PFSK-1 (cell line): Measurements from ENCODE around the gene ERMP1.

Source experiments
- FOXP2 ChIP-seq: optimal IDR thresholded peaks from 2 replicates; pipeline ENCODE3; 2011; ENCODE audit warnings: borderline replicate concordance, control low read depth, inconsistent platforms; ENCODE audit not compliant: insufficient read depth; ENCODE audit errors: extremely low read length, extremely low read depth
- POLR2AphosphoS5 ChIP-seq: IDR thresholded peaks from 2 replicates; pipeline ENCODE4 v1.6.1; 2012; ENCODE audit warnings: low read depth, mild to moderate bottlenecking, control low read depth, low read length, moderate library complexity
- SIN3A ChIP-seq: IDR thresholded peaks from 2 replicates; pipeline ENCODE4 v1.6.1; 2012; ENCODE audit warnings: mild to moderate bottlenecking, low read length, moderate library complexity, borderline replicate concordance; ENCODE audit not compliant: insufficient read depth
- TAF1 ChIP-seq: IDR thresholded peaks from 2 replicates; pipeline ENCODE4 v1.6.1; 2012; ENCODE audit warnings: low read length, control low read depth, borderline replicate concordance; ENCODE audit not compliant: insufficient read depth
- TF ChIP-seq, protein P1 (sequence below), 2 experiments: IDR thresholded peaks; 2 replicates each; pipeline versions ENCODE4 v1.6.1 to v1.8.0; 2011 to 2012; ENCODE audit warnings: low read depth in 2 of 2, low read length in 2 of 2, control low read depth in 1 of 2, inconsistent platforms in 1 of 2, mild to moderate bottlenecking in 1 of 2, moderate library complexity in 1 of 2; ENCODE audit not compliant: insufficient read depth in 1 of 2

The ERMP1 gene

GRCh38 chr9:5786370-5787127 is 46.4 kb downstream of the ERMP1 start:
- no peak for TF ChIP-seq SIN3A
- no peak for TF ChIP-seq POLR2AphosphoS5
- no peak for TF ChIP-seq TAF1
- no peak for TF ChIP-seq FOXP2
- TF ChIP-seq, protein P1, sequence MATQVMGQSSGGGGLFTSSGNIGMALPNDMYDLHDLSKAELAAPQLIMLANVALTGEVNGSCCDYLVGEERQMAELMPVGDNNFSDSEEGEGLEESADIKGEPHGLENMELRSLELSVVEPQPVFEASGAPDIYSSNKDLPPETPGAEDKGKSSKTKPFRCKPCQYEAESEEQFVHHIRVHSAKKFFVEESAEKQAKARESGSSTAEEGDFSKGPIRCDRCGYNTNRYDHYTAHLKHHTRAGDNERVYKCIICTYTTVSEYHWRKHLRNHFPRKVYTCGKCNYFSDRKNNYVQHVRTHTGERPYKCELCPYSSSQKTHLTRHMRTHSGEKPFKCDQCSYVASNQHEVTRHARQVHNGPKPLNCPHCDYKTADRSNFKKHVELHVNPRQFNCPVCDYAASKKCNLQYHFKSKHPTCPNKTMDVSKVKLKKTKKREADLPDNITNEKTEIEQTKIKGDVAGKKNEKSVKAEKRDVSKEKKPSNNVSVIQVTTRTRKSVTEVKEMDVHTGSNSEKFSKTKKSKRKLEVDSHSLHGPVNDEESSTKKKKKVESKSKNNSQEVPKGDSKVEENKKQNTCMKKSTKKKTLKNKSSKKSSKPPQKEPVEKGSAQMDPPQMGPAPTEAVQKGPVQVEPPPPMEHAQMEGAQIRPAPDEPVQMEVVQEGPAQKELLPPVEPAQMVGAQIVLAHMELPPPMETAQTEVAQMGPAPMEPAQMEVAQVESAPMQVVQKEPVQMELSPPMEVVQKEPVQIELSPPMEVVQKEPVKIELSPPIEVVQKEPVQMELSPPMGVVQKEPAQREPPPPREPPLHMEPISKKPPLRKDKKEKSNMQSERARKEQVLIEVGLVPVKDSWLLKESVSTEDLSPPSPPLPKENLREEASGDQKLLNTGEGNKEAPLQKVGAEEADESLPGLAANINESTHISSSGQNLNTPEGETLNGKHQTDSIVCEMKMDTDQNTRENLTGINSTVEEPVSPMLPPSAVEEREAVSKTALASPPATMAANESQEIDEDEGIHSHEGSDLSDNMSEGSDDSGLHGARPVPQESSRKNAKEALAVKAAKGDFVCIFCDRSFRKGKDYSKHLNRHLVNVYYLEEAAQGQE (IDR thresholded peaks at IDR 0.05; ENCODE audit: insufficient read depth in 1 of 2, low read depth in 2 of 2, low read length in 2 of 2) = no peak

DNA sequence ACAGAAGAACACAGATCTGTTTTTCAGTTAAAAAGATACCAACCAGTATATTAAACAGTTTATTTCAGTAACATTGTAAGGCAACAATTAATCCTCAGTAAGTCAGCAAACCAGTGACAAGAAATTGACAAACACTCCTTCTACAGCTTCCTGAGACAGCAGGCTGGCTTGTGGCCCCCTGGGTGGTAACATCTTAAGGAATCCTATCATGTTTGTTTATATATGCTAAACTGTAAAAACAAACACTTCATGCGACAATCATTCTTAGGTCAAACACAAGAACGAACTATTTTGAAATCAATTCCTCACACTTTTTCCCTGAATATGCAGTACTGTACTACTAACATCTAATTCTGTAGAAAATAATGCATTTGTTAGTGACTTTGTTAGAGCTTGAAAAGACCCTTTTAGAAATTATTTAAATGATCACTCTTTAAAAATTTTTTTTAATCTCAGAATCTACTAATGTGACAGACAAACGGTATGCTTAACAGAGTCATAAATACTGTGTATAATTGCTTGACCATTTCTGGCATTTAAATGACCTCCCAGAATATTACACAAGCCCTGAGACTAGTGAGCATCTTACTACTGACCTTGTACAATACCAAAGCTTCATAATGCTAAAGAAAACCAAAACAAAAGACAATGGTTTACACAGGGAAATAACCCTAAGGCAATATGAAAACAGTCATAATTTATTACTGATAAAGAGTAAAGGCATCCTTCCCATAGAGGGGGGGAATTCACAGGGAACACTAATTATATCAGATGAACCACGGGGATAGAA is 48.2 kb downstream of the ERMP1 start:
- no peak for TF ChIP-seq FOXP2

DNA sequence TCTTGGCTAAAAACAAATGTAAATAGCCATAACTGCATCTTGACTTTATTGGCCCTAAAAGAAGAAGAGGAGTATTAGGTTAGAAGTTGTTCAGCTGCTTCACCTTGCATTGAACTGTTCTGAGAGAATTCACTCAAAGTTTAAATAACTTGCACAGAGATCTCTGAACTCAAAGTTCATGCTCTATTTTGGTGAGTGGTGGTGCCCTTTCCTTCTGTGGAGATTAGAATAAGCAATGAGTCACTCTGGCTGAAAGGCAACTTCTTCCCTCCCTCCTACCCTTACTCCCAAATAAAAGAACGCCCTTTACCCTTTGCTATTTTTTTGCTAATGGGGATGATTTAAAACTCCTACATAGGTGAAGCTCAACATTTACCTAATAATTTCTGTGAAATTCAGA is 48.9 kb downstream of the ERMP1 start:
- TF ChIP-seq SIN3A (no peak), TAF1 (no peak), FOXP2 (no peak), POLR2AphosphoS5 (no peak)
- TF ChIP-seq, protein P1 (IDR thresholded peaks at IDR 0.05; ENCODE audit: insufficient read depth in 1 of 2, low read depth in 2 of 2, low read length in 2 of 2) = no peak

DNA sequence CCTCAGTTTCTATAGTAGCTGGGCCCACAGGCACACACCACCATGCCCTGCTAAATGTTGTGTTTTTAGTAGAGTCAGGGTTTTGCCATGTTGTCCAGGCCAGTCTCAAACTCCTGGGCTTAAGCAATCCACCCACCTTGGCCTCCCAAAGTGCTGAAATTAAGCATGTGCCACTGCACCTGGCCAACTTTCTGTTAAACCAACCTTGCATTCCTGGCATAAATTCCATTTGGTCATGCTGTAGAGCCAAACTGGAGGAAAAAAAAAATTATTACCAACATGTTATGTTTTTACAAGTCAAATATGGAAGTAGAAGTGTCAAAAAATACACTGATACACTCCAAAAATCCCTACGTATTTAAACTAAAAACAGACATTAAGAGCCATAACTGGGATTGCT is 54.1 kb downstream of the ERMP1 start:
- TF ChIP-seq FOXP2 (no peak), POLR2AphosphoS5 (no peak)
- TF ChIP-seq, protein P1 (IDR thresholded peaks at IDR 0.05; ENCODE audit: insufficient read depth in 1 of 2, low read depth in 2 of 2, low read length in 2 of 2) = no peak

DNA sequence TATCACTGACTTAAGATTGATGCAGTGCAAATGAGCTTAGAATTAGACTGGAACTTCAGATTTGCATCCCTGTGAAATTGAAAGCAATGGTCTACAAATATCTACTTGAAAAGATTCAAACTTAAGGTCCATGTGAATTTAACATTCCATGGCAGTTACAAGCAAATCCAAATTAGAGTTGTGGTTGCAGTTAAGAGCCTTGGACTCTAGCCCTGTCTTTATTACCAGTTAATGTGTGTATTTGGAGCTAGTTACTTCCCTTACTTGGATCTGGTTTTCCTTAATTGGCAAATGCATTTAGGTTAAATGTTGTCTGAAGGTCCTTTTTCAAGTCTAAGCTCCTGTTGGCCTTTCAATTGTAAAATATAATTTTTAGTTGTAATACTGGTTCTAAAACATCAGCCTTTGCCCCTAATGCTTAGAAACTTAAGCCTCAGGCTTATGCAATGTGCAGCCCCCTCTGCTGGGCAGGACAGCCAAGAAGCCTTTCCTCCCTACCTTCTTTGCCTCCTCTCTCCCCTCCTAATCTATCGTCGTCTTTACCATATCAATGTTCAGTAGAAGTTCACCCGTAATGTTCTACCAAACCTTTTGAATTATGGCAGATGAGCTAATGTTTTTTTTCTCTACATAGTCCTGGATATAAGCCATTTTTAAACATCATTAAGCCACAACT is 59.5 kb downstream of the ERMP1 start:
- TF ChIP-seq, protein P1 (IDR thresholded peaks at IDR 0.05; ENCODE audit: insufficient read depth in 1 of 2, low read depth in 2 of 2, low read length in 2 of 2) = no peak
- TF ChIP-seq FOXP2 = no peak
- TF ChIP-seq SIN3A = no peak
- TF ChIP-seq TAF1 = no peak
- TF ChIP-seq POLR2AphosphoS5 = no peak
